GM23338 (cell line): ENCODE results near the gene EHD4.

Source experiments
- CTCF ChIP-seq, 2 experiments: fragments of 200-600 bp in 1 of 2; sonication (generic) in 1 of 2; conservative IDR thresholded peaks; 2 replicates each; pipeline versions ENCODE4 v1.5.1 to v1.6.1; 2016 to 2017; ENCODE audit warnings: antibody characterized with exemption in 2 of 2, low read depth in 2 of 2, mild to moderate bottlenecking in 2 of 2, moderate library complexity in 1 of 2
- EZH2 ChIP-seq: fragments of 200-600 bp; sonication (generic); IDR thresholded peaks from one replicate; pipeline ENCODE4 v1.8.0; 2017; ENCODE audit warnings: antibody characterized with exemption, mild to moderate bottlenecking, low read depth; ENCODE audit not compliant: unreplicated experiment
- POLR2AphosphoS5 ChIP-seq: IDR thresholded peaks from 2 replicates; pipeline ENCODE4 v1.6.1; 2016; ENCODE audit warnings: antibody characterized with exemption, low read depth
- REST ChIP-seq: IDR thresholded peaks from one replicate; pipeline ENCODE4 v1.6.1; 2018; ENCODE audit warnings: antibody characterized with exemption; ENCODE audit not compliant: unreplicated experiment

- TF ChIP-seq CTCF (conservative IDR thresholded peaks at IDR 0.05; ENCODE audit: low read depth in 2 of 2): no peak
- TF ChIP-seq REST: no peak
- no peak for TF ChIP-seq EZH2
- no peak for TF ChIP-seq POLR2AphosphoS5
Measured at GRCh38 chr15:41990243-41990605, 17.9 kb upstream of the EHD4 start.
